DND-41 (cell line): ENCODE results near the gene VSTM2B.

Source experiments
- EZH2 ChIP-seq: IDR thresholded peaks from 3 replicates; pipeline ENCODE4 v1.6.1; 2012; ENCODE audit warnings: borderline replicate concordance, low read depth, mild to moderate bottlenecking, moderate library complexity, low read length, inconsistent platforms; ENCODE audit not compliant: severe bottlenecking
- TF ChIP-seq, protein P1 (sequence below): IDR thresholded peaks from 2 replicates; pipeline ENCODE4 v1.5.1; 2012; ENCODE audit warnings: borderline replicate concordance, low read length, moderate library complexity, mild to moderate bottlenecking; ENCODE audit not compliant: poor library complexity, severe bottlenecking; ENCODE audit errors: extremely low read depth

GRCh38 chr19:29561601-29562000 is 35.8 kb downstream of the VSTM2B start:
- TF ChIP-seq, protein P1, sequence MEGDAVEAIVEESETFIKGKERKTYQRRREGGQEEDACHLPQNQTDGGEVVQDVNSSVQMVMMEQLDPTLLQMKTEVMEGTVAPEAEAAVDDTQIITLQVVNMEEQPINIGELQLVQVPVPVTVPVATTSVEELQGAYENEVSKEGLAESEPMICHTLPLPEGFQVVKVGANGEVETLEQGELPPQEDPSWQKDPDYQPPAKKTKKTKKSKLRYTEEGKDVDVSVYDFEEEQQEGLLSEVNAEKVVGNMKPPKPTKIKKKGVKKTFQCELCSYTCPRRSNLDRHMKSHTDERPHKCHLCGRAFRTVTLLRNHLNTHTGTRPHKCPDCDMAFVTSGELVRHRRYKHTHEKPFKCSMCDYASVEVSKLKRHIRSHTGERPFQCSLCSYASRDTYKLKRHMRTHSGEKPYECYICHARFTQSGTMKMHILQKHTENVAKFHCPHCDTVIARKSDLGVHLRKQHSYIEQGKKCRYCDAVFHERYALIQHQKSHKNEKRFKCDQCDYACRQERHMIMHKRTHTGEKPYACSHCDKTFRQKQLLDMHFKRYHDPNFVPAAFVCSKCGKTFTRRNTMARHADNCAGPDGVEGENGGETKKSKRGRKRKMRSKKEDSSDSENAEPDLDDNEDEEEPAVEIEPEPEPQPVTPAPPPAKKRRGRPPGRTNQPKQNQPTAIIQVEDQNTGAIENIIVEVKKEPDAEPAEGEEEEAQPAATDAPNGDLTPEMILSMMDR: no peak
- no peak for TF ChIP-seq EZH2
